SK-N-SH treated with all-trans-retinoic acid at 6 μM for 48 hours (cell line): Measurements from ENCODE around the gene KLHDC8A.
A peak's percentile ranks its signal among the peaks of the same experiment; 100 is the strongest.

Experiments
- ATAC-seq: fragments of 200-7000 bp; cut with Tn5 transposase; 3 replicates; pipeline ENCODE4 v1.9.1; 2020; ENCODE audit warnings: mild to moderate bottlenecking, moderate library complexity
- ARNTL ChIP-seq: fragments of 450-650 bp; formaldehyde crosslinking; IDR thresholded peaks from 2 replicates; pipeline ENCODE4 v1.5.0; 2020; ENCODE audit warnings: low read depth, mild to moderate bottlenecking, moderate library complexity, borderline replicate concordance
- BACH2 ChIP-seq: fragments of 250-450 bp; sonication (Bioruptor Pico); IDR thresholded peaks from 2 replicates; pipeline ENCODE4 v1.9.0; 2021; ENCODE audit warnings: mild to moderate bottlenecking, borderline replicate concordance
- CSDC2 ChIP-seq: fragments of 250-450 bp; sonication (Bioruptor Pico); IDR thresholded peaks from 2 replicates; pipeline ENCODE4 v1.5.0; 2020; ENCODE audit warnings: mild to moderate bottlenecking, moderate library complexity
- CSRNP3 ChIP-seq: fragments of 250-450 bp; sonication (Bioruptor Pico); IDR thresholded peaks from 2 replicates; pipeline ENCODE4 v1.5.1; 2021; ENCODE audit warnings: mild to moderate bottlenecking, moderate library complexity
- ESRRG ChIP-seq: fragments of 250-450 bp; sonication (Bioruptor Pico); IDR thresholded peaks from 2 replicates; pipeline ENCODE4 v1.6.1; 2021; ENCODE audit warnings: mild to moderate bottlenecking
- GLIS3 ChIP-seq: fragments of 250-450 bp; sonication (Bioruptor Pico); IDR thresholded peaks from 2 replicates; pipeline ENCODE4 v1.5.0; 2020; ENCODE audit warnings: mild to moderate bottlenecking, moderate library complexity
- ISL1 ChIP-seq: fragments of 250-450 bp; sonication (Bioruptor Pico); IDR thresholded peaks from 2 replicates; pipeline ENCODE4 v2.1.2; 2022; ENCODE audit warnings: mild to moderate bottlenecking, moderate library complexity
- OSR1 ChIP-seq: fragments of 250-450 bp; sonication (Bioruptor Pico); IDR thresholded peaks from 2 replicates; pipeline ENCODE4 v1.8.0; 2022; ENCODE audit warnings: moderate library complexity, mild to moderate bottlenecking, inconsistent platforms
- PATZ1 ChIP-seq: fragments of 250-450 bp; sonication (Bioruptor Pico); IDR thresholded peaks from 2 replicates; pipeline ENCODE4 v1.8.0; 2020; ENCODE audit warnings: mild to moderate bottlenecking, moderate library complexity, borderline replicate concordance
- PPARA ChIP-seq: fragments of 250-450 bp; sonication (Bioruptor Pico); IDR thresholded peaks from 2 replicates; pipeline ENCODE4 v1.5.0; 2020; ENCODE audit warnings: mild to moderate bottlenecking, borderline replicate concordance
- SNAI2 ChIP-seq: fragments of 250-450 bp; sonication (Bioruptor Pico); IDR thresholded peaks from 2 replicates; pipeline ENCODE4 v1.5.0; 2020; ENCODE audit warnings: mild to moderate bottlenecking, moderate library complexity
- TCF4 ChIP-seq: fragments of 250-450 bp; sonication (Bioruptor Pico); IDR thresholded peaks from 2 replicates; pipeline ENCODE4 v1.8.0; 2021; ENCODE audit warnings: mild to moderate bottlenecking, moderate library complexity, borderline replicate concordance
- TSHZ2 ChIP-seq: fragments of 250-450 bp; sonication (Bioruptor Pico); IDR thresholded peaks from 2 replicates; pipeline ENCODE4 v1.5.0; 2020; ENCODE audit warnings: mild to moderate bottlenecking, moderate library complexity
- ZC3H10 ChIP-seq: fragments of 250-450 bp; sonication (Bioruptor Pico); IDR thresholded peaks from 2 replicates; pipeline ENCODE4 v1.5.1; 2021; ENCODE audit warnings: mild to moderate bottlenecking, moderate library complexity
- ZFP3 ChIP-seq: fragments of 250-450 bp; sonication (Bioruptor Pico); IDR thresholded peaks from 2 replicates; pipeline ENCODE4 v1.5.0; 2020; ENCODE audit warnings: mild to moderate bottlenecking, moderate library complexity
- ZFP30 ChIP-seq: fragments of 450-650 bp; formaldehyde crosslinking; IDR thresholded peaks from 2 replicates; pipeline ENCODE4 v1.5.0; 2022; ENCODE audit warnings: mild to moderate bottlenecking, moderate library complexity
- ZNF565 ChIP-seq: fragments of 450-650 bp; formaldehyde crosslinking; conservative IDR thresholded peaks from 2 replicates; pipeline ENCODE4 v1.5.0; 2020; ENCODE audit warnings: low read depth, mild to moderate bottlenecking, moderate library complexity
- ZNF70 ChIP-seq: fragments of 450-650 bp; formaldehyde crosslinking; IDR thresholded peaks from 2 replicates; pipeline ENCODE4 v1.5.0; 2020; ENCODE audit warnings: mild to moderate bottlenecking, moderate library complexity
- ZNF8 ChIP-seq: fragments of 450-650 bp; formaldehyde crosslinking; IDR thresholded peaks from 2 replicates; pipeline ENCODE4 v1.5.0; 2020; ENCODE audit warnings: mild to moderate bottlenecking, moderate library complexity
- TF ChIP-seq, protein P1 (sequence below): fragments of 250-450 bp; sonication (Bioruptor Pico); IDR thresholded peaks from 2 replicates; pipeline ENCODE4 v1.8.0; 2021; ENCODE audit warnings: low read depth, mild to moderate bottlenecking, moderate library complexity, borderline replicate concordance

The KLHDC8A gene

DNA sequence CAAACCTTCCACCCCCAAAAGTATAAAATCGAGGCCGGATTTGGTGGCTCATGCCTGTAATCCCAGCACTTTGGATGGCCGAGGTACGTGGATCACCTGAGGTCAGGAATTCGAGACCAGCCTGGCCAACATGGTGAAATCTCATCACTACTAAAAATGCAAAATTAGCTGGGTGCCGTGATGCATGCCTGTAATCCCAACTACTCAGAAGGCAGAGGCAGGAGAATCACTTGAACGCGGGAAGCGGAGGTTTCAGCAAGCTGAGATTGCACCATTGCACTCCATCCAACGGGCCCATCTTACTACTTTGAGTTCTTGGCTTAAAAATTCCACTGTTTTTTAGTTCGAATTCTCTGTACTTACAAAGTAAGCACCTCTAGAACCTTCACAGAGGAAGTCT, 11.0 kb downstream of the KLHDC8A start:
- TF ChIP-seq ZNF8, result no peak
- TF ChIP-seq BACH2 (CRISPR knock-in tag), result no peak
- no peak for TF ChIP-seq CSDC2 (CRISPR knock-in tag)
- no peak for TF ChIP-seq ESRRG (CRISPR knock-in tag)
- no peak for TF ChIP-seq PPARA
- no peak for TF ChIP-seq TCF4 (CRISPR knock-in tag)
- TF ChIP-seq, protein P1, sequence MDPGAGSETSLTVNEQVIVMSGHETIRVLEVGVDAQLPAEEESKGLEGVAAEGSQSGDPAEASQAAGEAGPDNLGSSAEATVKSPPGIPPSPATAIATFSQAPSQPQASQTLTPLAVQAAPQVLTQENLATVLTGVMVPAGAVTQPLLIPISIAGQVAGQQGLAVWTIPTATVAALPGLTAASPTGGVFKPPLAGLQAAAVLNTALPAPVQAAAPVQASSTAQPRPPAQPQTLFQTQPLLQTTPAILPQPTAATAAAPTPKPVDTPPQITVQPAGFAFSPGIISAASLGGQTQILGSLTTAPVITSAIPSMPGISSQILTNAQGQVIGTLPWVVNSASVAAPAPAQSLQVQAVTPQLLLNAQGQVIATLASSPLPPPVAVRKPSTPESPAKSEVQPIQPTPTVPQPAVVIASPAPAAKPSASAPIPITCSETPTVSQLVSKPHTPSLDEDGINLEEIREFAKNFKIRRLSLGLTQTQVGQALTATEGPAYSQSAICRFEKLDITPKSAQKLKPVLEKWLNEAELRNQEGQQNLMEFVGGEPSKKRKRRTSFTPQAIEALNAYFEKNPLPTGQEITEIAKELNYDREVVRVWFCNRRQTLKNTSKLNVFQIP (CRISPR knock-in tag), result no peak
- no peak for TF ChIP-seq TSHZ2
- TF ChIP-seq GLIS3, result no peak
- TF ChIP-seq ZNF565 (CRISPR knock-in tag), result no peak
- TF ChIP-seq ARNTL (CRISPR knock-in tag), result no peak
- no peak for TF ChIP-seq CSRNP3 (CRISPR knock-in tag)
- no peak for TF ChIP-seq PATZ1 (CRISPR knock-in tag)
- no peak for TF ChIP-seq ZC3H10
- no peak for TF ChIP-seq ZFP30 (CRISPR knock-in tag)
- TF ChIP-seq SNAI2 (CRISPR knock-in tag), result no peak
- TF ChIP-seq ZFP3, result no peak
- no peak for ATAC-seq

- peak; percentile 67 for ATAC-seq
- TF ChIP-seq, protein P1 (CRISPR knock-in tag), result no peak
- TF ChIP-seq ZFP3 (no peak), PPARA (no peak), CSDC2 (CRISPR knock-in tag) (no peak), OSR1 (no peak), ISL1 (CRISPR knock-in tag) (no peak), ARNTL (CRISPR knock-in tag) (no peak), ZNF565 (CRISPR knock-in tag) (no peak), ZNF70 (CRISPR knock-in tag) (no peak), PATZ1 (CRISPR knock-in tag) (no peak), ESRRG (CRISPR knock-in tag) (no peak)
These were observed 12.4 kb downstream of the KLHDC8A start for GRCh38 chr1:205344066-205344928.
